Adrenal gland (tissue), 5 donors: ENCODE data around the gene ARID5B.

Source experiments
- CTCF ChIP-seq, 6 experiments: fragments of 450-650 bp in 4 of 6; fragments of 200-600 bp in 2 of 6; sonication (generic) in 1 of 6; IDR thresholded peaks; 1 replicate in 5 of 6; 2 replicates in 1 of 6; pipeline versions ENCODE4 v1.5.1 to v1.8.0; 2016 to 2021; ENCODE audit warnings: antibody characterized with exemption in 6 of 6, mild to moderate bottlenecking in 2 of 6, moderate library complexity in 1 of 6
- POLR2A ChIP-seq, 2 donors: fragments of 450-650 bp; IDR thresholded peaks; one replicate each; pipeline ENCODE4 v1.6.1; 2017; ENCODE audit warnings: antibody characterized with exemption in 2 of 2, mild to moderate bottlenecking in 2 of 2, moderate library complexity in 1 of 2
- donor health status: DM: no; HTN: no; CAD: no.

GRCh38 chr10:61897671-61898434, 3.6 kb upstream of the ARID5B start:
- TF ChIP-seq CTCF (IDR thresholded peaks at IDR 0.05) (peak in 5 of 6 experiments; percentile 24 to 69 (median 56)), POLR2A (IDR thresholded peaks at IDR 0.05) (peak in 1 of 2 donors; percentile 21)
